HG03571 (cell line): ENCODE results near the gene XPNPEP2.
"Not testable (repeated sequence)": the region's sequence is repeated elsewhere in the genome, so short reads cannot be mapped to it uniquely, and the experiment has no call there.

ENCODE experiments used
- ATAC-seq: cut with Tn5 transposase; IDR thresholded peaks from one replicate; pipeline ENCODE4 v1.9.1; 2021; ENCODE audit not compliant: unreplicated experiment

The XPNPEP2 gene

DNA sequence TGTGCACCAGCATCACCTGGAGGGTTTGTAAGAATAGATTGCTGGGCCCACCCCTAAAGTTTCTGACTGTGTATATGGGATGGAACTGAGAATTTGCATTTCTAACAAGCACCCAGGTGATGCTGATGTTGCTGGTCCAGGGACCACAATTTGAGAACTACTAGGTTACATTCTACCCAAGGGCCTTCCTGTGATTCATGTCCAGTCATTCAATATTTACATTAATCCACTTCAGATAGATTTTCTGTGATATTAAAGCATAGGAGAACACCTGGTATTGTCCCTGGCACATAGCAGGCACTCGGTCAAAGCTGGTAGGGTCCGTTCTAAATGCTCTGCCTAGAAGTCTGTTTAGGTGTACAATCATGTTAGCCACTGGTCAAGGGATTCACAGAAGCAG is 19.5 kb upstream of the XPNPEP2 start:
- no peak for ATAC-seq

DNA sequence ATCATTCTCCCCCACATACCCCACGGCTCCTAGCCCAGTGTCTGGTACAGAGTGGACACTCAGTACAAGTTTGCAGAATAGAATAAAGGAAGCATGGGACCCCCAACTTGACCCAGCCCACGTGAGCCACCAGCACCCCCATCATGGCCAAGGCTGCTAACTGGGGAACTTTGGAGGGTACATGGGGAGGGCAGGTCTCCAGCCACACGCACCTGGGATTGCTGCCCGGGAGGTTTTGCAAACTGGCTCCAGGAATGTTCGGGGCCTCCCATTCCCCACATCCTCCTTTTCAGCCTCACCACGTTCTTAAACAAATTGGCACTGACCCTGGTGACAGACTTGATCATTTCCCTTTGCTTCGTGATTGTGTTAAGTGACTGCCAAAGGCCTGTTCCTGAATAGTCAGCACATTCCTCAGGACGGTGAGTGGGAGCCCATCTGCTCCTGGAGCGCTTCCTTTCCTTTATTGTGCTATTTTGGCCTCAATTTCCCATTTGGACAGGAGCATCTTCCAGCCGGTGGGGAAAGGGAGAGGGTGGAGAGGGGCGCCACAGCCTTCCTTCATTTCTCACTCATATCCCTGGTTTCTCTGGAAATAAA is 18.7 kb upstream of the XPNPEP2 start:
- no peak for ATAC-seq

GRCh38 chrX:129720741-129721140 is 18.0 kb upstream of the XPNPEP2 start:
- ATAC-seq: no peak

GRCh38 chrX:129721414-129721813 is 17.4 kb upstream of the XPNPEP2 start:
- ATAC-seq: no peak

GRCh38 chrX:129721870-129722269 is 16.9 kb upstream of the XPNPEP2 start:
- ATAC-seq: no peak

- ATAC-seq: no peak
These were observed 15.3 kb upstream of the XPNPEP2 start for GRCh38 chrX:129723511-129723910.

DNA sequence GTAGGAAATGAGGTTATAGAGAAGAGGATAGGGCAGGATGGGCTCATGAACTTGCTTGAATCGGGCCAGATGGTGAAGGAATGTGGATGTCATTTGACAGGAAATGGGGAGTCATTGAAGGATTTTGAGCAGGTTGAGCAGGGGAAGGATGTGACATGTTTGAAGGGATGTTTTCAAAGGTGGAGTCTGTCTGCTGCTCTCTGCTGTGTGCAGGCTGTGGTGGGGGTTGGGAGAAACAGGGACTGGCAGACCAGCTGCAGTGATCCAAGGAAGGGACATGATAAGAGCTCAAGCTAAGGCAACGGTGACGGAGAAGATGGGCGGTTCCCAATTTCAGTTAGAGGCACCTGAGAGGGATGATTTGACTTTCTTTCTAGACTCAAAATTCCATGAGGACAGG is 14.0 kb upstream of the XPNPEP2 start:
- no peak for ATAC-seq

DNA sequence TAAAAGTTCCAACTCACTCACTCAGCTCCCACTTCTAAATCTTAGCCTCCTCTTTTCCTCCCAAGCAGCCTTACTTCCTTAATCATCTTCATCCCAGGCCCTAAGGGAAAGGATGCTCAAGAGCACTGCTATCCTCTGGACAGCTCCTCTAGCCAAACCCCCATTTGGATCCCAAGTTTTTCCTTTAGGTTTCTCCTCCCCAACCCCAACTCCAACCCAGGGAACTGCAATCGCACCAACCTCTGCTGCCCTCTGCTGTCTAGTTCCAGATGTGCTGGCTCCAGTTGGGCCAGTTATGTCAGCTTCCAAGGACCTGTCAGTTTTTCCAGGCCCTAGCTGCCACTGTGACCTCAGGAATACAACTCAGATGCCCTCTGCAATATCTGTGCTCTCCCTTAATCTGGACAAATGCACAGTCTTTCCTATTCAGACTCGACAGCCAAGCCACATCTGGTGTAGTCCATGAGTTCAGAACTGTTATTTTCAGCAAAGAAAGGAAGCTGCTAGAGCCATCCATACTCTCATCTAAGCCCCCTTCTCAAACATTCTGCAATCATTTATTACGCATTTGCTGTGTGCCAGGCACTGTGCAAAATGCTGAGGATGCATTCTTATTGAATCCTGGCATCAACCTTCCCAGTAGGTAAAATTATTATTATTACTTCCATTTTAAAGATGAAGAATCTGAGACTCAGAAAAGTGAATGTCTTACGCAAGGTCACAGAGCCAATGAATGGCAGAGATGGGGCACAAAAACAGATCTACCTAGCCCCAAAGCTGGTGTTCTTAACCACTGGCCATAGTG is 12.3 kb upstream of the XPNPEP2 start:
- ATAC-seq: no peak

DNA sequence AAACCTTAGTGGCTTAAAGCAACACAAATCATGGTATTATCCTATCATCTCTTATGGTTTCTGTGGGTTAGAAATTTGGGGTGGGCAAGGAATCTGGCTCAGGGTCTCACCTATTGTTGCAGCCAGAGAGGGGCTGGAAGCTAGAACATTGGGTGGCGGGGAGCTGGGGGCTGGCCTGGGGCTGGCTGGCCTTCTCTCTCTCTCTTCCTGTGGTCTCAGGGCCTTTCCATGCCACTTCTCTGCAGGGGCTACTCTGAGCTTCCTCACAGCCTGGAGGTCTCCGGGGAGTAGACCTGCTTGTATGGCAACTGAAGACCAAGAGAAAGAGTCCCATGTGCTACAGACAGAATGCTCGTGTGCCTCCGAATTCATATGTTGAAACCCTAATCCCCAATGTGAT is 10.7 kb upstream of the XPNPEP2 start:
- ATAC-seq: no peak

DNA sequence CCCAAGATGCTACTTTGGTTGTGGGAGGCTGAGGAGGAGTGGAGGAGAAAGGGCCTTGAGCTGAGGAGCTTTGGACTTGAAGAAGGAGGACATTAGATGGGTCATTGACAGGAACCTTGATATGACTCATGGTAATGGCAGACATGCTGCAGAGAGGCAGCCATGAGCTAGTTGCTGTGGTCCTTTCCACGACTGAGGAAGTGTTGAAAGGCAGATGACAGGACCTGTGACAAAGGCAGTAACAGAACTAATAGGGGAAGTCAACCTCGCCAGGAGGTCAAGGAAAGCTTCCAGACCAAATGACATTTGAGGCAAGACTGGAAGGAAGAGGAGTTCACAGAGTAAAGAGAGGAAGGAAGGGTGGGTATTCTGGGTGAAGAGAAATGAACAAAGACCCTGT is 7.6 kb upstream of the XPNPEP2 start:
- ATAC-seq: no peak

DNA sequence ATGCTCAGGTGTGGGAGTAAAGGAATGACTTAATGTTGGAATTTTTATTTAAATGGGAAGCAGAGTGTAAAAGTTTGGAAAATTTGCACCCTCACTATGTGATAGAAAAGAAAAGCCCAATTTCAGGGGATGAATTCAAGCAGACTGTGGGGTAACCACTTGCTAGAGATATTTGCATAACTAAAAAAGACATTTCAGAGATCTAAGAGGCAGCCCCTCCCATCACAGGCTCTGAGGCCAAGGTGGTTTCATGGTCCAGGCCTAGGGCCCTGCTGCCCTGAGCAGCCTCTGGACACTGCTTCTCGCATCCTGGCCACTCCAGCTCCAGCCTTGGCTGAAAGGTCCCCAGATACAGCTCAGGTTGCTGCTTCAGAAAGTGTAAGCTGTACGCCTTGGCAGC is 5.9 kb upstream of the XPNPEP2 start:
- no peak for ATAC-seq

DNA sequence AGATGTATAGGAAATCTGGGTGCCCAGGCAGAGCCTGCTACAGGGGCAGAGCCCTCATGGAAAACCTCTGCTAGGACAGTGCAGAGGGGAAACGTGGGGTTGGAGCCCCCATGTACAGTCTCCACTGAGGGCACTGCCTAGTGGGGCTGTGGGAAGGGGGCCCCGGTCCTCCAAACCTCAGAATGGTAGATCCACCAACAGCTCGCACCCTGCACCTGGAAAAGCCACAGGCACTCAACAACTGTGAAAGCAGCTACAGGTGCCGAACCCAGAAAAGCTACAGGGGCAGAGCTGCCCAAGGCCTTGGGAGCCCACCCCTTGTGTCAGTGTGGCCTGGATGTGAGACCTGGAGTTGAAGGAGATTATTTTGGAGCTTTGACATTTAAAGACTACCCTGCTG is 5.4 kb upstream of the XPNPEP2 start:
- ATAC-seq: no peak

DNA sequence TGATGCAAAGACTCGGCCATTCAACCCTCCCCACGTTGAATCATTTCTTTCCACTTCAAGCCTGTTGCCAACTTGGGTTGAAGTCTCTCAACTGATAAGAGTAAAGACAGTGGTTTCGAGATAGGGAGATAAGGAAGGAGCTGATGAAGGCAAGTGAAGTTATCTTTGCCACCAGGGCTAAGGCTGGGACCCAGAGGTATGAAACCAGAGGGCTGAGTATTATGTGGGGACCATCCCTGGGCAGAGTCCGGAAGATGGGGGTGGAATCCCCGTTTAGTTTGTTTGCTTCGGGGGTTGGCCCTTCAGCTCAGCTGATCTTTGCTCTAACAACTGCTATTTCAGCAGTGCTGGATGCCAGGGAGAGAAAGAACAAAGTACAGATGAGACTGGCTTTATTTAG is 2.3 kb upstream of the XPNPEP2 start:
- no peak for ATAC-seq

DNA sequence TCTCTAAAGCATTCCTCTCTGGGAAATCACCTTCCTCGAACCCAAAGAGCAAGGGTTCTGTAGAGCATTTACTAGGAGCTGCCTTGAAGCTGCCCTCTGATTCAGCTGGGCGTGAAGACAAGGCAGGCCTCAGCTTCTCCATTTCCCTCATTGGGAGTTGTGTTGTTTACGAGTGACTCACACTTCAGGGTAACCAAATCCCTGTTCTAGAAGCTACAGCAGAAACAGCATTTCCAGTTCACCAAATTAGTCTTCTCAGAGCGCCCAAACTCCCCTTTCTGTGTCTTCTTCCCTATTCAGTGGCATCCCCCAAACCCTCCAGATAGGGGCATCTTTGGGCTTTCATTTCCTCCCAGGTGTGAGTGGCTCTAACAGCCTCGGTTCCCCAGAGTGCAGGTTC is 863 bp upstream of the XPNPEP2 start:
- ATAC-seq: no peak

GRCh38 chrX:129739578-129739977 is 799 bp downstream of the XPNPEP2 start:
- no peak for ATAC-seq

DNA sequence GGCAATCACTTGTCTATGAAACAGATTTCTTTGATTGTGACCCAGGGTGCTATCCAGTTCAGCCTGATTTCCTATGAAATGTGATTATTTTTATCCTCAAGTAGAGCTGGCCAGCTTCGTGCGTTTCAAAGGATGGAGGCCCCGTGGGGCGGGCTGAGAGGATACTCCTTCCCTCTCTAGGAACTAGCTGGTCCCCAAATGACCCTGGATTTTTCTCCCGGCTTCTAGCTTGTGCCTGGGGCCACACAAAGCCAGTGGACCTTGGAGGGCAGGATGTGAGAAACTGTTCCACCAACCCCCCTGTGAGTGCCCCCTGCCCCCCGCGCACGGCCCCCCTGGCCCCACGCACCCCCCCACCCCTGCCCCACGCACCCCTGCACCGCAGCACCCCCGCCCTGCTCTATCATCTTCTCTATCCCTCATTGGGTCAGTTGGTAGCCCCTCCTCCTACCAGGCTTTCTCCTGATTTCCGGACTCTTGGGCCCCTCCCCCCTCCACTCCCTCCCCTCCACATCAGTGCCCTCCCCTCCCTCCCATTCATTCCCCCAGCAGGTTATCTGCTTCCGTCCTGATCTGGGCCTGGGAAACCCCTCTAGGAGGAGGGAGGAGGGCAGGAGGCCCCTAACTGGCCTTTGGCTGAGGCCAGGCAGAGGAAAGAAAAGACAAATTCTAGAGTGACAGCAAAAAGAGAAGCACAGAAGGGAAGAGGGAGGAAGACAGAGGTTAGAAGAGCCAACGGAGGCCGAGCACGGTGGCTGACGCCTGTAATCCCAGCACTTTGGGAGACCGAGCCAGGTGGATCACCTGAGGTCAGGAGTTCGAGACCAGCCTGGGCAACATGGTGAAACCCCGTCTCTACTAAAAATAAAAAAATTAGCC is 3.3 kb downstream of the XPNPEP2 start:
- ATAC-seq: no peak

DNA sequence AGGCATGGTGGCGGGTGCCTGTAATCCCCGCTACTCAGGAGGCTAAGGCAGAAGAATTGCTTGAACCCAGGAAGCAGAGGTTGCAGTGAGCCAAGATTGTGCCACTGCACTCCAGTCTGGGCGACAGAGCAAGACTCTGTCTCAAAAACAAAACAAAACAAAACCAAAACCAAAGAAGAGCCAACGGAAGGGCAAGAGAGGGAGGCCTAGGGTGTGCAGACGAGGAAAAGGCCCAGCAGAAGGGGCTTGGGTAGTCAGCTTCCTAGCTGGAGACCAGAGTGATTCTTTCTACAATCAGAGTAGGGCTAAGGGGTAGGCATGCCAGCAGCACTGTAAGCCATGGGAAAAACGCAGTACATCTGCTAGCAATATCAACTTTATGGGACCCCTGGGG is 4.0 kb downstream of the XPNPEP2 start:
- not testable (repeated sequence) for ATAC-seq

DNA sequence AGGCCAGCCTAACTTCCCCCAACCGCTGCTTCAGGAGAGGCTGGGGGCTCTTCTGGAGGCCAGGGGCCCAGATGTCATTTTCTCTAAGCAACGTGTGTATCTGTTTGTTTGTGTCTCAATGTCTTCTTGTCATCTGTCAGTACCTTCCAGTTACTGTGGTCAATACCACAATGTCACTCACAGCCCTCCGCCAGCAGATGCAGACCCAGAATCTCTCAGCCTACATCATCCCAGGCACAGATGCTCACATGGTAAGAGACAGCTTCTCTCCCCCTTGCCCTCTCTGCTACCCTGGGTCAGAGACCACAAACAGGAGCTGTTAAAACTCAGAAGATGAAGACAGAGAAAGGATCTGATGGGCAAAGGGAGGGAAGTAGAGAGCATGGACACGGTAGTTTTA is 5.0 kb downstream of the XPNPEP2 start:
- no peak for ATAC-seq

- no peak for ATAC-seq
These were observed 6.1 kb downstream of the XPNPEP2 start for GRCh38 chrX:129744861-129745321.

DNA sequence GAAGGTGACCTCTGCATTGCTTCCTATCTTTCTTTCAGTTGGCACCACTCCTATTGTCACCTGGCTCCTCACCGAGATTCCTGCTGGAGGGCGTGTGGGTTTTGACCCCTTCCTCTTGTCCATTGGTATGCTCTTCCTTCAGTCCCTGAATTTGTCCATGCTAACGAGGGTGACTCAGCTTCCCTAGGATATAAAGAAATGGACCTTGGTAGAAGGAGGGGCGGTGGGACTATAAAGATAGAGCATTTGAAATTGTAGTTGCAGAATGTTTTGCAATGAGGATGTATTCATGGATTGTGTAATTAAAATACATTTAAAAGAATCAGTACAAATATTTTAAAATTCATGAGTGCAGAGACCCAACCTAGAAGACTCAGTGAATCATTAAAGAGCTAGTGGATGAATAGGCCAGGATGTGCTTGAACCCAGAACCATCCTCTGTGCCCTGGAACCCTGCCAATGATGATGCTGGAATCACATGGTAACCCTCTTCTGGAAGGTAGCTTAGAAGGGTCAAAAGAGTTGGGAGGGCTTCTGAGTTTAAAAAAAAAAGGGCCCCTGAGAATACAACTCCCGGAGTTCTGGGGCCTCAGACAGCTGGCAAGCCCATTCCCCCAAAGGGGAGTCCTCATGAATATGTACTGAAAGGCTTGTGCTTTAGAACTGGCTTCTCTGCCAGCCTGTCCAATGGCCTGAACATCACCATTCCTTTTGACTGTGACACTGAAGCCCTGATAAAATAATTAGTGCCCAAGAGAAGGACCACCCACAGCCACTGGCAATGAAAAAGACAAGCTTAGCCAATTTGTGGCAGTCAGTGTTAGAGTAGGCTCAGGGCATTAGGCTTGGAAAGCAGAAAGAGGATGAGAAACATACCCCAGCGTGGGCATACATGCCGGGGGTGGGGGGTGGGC is 8.0 kb downstream of the XPNPEP2 start:
- ATAC-seq: no peak

DNA sequence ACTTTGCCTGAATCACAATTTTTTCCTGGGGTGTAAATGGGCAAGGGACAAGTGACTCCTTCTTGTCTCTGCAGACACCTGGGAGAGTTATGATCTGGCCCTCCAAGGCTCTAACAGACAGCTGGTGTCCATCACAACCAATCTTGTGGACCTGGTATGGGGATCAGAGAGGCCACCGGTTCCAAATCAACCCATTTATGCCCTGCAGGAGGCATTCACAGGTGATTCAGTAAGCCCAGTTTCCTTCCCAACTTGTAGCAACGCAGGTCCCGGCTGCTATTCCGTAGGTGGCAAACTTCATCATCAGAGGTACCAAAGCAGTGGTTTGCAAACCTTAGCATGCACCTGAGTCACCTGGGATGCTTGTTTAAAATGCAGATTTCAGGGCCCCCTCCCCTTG is 8.8 kb downstream of the XPNPEP2 start:
- no peak for ATAC-seq
